KG1 (cell line): ENCODE results near the gene PROC.
"Not testable (repeated sequence)": the region's sequence is repeated elsewhere in the genome, so short reads cannot be mapped to it uniquely, and the experiment has no call there.

Experiments used
- DNase-seq: peaks from one replicate; lab custom pipeline; 2025; lab: John Stamatoyannopoulos, UW

The PROC gene

GRCh38 chr2:127428057-127428814 is 10.0 kb downstream of the PROC start:
- no peak for DNase-seq

DNA sequence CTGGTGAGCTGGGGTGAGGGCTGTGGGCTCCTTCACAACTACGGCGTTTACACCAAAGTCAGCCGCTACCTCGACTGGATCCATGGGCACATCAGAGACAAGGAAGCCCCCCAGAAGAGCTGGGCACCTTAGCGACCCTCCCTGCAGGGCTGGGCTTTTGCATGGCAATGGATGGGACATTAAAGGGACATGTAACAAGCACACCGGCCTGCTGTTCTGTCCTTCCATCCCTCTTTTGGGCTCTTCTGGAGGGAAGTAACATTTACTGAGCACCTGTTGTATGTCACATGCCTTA is 10.5 kb downstream of the PROC start:
- DNase-seq: no peak

- no peak for DNase-seq
Measured at GRCh38 chr2:127429291-127429690, 11.1 kb downstream of the PROC start.

- no peak for DNase-seq
Measured at GRCh38 chr2:127429844-127430425, 11.7 kb downstream of the PROC start.

DNA sequence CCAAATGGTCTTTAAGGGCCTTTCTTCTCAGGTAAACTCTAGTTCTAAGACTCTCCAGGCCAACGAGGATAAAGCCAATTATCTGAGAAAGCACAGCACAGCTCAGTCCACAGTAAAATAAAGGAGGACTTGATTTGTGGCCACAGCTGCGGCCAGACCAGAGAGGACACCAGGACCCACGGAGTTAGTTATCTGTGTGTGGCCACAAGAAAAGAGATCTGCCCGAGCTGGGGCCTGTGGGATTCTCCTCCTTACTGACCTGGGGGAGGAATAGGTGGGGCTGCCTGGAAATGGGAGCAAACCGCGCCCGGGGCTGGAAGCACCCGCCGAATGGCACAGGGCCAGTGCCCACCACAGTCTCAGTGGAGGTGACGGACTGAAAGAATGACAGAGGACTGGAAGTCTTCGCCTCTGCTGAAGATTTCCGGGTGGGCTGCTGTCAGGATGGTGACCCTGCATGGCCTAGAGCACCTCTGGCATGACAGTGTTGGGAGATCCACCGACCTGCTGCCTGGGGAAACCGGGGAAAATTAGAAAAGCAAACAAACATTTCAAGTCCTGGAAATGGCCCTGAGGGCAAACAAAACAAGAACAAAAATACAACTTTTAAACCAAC is 13.3 kb downstream of the PROC start:
- no peak for DNase-seq

- DNase-seq: no peak
Measured at GRCh38 chr2:127434515-127434914, 16.3 kb downstream of the PROC start.

DNA sequence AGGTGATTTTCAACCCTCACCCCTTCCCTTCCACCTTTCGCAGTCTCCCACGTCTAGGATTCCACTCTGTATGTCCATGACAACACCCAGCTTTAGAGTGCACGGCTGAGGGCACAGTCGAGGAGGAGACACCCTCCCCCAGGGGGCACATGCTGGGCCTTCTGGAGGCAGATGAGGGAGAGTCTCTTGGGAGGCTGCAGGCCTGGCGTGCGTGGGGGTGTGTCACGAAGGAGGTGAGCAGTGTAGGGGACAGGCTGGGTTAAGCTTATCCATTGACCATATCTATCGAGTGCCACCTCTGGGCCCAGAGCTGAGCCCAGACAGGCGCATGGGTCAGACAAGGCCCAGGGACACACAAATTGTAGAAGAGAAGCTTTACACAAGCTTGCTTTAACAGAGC is 18.8 kb downstream of the PROC start:
- DNase-seq: no peak

DNA sequence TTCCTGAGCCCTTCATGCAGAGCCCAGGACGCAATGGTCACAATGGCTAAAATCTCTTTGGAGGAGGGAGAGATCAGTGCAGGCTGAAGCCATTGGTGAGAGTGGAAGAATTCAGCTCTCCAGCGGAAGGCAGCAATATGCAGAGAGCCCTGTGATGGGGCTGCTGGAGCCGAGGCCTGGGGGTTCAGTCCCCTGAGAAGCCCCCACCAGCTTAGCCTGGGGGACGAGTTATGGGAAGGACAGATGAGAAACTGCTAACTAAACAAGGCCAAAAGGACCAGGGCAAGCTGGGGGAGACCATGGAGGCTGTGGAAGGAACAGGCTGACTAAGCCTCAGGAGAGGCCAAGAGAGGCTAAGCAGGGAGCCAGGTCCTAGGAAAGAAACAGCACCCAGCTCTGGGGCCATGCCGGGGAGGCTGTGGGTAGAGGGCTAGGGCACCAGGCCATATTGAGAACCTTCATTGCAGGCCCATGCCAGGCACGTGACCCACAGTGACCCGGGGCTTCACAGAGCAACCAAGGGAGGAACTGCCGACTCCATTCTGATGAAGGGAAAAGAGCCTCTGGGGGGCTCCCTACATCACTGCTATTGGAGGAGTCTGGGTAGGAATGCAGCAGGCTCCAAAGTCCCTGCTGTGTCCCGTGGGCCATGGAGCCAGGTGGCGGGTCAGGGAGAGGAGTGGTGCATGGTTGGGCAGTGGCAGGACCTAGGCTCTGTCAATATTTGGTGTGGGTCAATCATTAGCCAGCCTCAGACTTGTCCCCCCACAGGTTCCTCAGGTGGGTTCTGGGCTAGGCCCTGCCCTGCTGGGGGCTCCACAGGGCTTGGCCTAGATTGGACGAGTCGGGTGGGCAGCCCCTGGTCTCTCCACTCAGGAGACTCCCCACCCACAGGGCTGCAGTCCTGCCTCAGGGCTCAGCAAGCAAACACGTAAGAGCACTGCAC is 19.8 kb downstream of the PROC start:
- no peak for DNase-seq

GRCh38 chr2:127439343-127439742 is 21.1 kb downstream of the PROC start:
- DNase-seq: no peak

GRCh38 chr2:127448526-127448925 is 30.3 kb downstream of the PROC start:
- DNase-seq: no peak

DNA sequence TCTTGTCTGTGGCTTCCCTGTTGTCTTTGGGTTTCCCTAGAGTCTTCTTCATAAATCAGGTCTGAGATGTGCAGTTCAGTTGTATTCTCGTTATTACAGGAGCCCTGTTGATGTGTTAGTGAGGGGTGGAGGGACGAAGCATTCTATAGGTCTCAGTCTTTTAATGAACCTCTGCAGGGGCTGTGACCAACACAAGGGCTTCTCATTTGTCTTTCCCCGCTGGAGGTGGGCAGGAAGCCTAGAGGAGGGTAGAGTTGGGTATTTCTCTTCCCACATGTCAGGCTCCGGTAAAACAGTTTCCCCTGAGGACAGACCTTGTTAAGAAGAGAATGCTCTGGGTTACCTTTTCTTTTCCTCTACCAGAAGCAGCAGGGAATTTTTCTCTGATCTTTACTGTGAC is 31.2 kb downstream of the PROC start:
- DNase-seq: no peak

DNA sequence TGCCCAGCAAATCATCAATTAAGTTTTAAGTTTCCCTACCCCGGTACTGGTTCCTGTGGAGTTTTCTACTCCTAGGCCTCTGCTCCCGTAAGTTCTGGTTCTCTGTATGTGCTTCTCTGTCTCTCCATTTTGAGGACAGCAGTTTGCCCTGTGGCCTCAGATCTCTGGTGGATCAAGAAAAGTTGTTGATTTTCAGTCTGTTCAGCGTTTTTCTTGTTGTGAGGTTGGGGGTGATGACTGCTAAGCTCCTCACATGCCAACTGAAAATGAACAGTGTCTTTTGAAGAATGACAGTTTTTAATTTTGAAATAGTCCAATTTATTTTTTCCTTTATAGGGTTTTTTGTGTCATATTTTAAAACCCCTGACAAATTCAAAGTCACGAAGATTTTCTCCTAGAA is 31.7 kb downstream of the PROC start:
- DNase-seq: no peak

GRCh38 chr2:127451981-127452380 is 33.8 kb downstream of the PROC start:
- DNase-seq: no peak

GRCh38 chr2:127452423-127452822 is 34.2 kb downstream of the PROC start:
- DNase-seq: not testable (repeated sequence)

GRCh38 chr2:127453013-127453391 is 34.8 kb downstream of the PROC start:
- DNase-seq: no peak

- no peak for DNase-seq
Measured at GRCh38 chr2:127453392-127454171, 35.4 kb downstream of the PROC start.

- no peak for DNase-seq
Measured at GRCh38 chr2:127454595-127455565, 36.7 kb downstream of the PROC start.

DNA sequence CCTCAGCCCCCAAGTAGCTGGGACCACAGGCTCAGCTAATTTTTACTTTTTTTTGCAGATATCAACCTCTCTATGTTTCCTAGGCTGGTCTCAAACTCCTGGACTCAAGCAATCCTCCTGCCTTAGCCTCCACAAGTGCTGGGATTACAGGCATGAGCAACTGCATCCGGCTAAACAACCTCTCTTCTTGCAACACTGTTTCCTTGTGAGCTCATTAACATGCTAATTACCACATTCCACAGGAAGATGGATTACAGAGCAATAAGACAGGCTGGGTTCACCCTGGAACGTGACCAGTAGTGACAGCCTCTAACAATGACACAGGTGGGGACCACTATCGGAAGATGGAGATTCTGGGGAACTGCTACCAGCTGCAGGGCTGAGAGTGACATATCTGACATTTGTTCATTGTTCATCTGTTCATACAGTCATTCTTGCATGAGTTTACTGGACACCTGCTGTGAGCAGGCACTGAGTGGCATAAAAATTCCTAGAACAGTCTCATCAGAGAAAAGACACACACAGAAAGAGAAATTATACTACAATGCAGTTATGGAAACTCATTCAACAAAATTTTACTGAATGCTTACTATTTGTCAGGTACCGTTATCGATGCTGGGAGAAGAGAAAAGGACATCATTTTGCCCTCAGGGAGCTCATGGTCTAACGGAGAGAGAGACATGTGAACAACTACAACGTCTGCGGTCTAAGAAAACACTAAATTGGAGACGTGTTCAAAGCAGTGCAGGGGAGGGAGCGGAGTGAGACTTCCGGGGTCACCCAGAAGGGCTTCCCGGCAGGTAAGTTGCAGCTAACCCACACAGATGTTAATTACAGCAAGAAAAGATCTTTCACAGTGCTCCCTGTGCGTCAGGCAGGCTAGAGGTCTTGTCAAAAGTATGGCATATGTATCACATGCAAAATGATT is 37.6 kb downstream of the PROC start:
- no peak for DNase-seq

DNA sequence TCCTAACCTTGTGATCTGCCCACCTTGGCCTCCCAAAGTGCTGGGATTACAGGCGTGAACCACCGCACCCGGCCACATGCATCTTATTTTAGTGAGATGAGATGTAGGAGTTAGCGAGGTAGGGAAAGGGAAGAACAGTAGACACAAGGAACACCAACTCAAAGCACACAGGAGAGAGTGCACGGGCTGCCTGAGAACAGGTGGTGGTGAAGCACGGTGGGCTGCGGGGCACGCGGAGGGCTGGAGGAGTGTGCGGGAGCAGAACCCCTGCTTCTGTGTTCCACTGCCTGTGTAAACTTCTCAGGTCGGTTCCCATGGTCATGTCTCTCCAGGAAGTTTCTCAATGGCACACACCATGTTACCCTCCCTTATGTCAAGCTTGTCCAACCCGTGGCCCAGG is 38.7 kb downstream of the PROC start:
- DNase-seq: no peak

DNA sequence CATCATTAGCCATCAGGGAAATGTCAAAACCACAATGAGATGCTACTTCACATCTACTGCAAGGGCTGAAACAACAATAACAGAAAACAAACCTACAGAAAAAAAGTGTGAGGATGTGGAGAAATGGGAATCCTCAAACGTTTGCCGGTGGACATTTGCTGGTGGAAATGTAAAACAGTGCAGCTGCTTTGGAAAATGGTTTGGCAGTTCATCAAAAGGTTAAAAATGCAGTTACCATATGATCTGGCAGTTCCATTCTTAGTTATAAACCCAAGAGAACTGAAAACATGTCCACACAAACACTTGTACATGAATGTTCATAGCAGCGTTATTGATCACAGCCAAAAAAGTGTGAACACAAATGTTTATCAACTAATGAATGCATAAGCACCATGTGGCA is 44.2 kb downstream of the PROC start:
- DNase-seq: no peak
